ENCODE results near the gene SRRM1. TPM values are rescaled to one million over a fixed set of nuclear protein-coding genes. Genes with fewer than 3 reads are reported as not detected.

SRRM1 gene
- total and polyA plus RNA-seq, 2 of the 8 experiments (the other 6 are each of a cell fraction or from before 2014, with no cell fraction given): 77.1 to 255 TPM

GRCh38 chr1:24696041-24696755, 53.1 kb downstream of the SRRM1 start (continued):
- TF ChIP-seq, protein P1, sequence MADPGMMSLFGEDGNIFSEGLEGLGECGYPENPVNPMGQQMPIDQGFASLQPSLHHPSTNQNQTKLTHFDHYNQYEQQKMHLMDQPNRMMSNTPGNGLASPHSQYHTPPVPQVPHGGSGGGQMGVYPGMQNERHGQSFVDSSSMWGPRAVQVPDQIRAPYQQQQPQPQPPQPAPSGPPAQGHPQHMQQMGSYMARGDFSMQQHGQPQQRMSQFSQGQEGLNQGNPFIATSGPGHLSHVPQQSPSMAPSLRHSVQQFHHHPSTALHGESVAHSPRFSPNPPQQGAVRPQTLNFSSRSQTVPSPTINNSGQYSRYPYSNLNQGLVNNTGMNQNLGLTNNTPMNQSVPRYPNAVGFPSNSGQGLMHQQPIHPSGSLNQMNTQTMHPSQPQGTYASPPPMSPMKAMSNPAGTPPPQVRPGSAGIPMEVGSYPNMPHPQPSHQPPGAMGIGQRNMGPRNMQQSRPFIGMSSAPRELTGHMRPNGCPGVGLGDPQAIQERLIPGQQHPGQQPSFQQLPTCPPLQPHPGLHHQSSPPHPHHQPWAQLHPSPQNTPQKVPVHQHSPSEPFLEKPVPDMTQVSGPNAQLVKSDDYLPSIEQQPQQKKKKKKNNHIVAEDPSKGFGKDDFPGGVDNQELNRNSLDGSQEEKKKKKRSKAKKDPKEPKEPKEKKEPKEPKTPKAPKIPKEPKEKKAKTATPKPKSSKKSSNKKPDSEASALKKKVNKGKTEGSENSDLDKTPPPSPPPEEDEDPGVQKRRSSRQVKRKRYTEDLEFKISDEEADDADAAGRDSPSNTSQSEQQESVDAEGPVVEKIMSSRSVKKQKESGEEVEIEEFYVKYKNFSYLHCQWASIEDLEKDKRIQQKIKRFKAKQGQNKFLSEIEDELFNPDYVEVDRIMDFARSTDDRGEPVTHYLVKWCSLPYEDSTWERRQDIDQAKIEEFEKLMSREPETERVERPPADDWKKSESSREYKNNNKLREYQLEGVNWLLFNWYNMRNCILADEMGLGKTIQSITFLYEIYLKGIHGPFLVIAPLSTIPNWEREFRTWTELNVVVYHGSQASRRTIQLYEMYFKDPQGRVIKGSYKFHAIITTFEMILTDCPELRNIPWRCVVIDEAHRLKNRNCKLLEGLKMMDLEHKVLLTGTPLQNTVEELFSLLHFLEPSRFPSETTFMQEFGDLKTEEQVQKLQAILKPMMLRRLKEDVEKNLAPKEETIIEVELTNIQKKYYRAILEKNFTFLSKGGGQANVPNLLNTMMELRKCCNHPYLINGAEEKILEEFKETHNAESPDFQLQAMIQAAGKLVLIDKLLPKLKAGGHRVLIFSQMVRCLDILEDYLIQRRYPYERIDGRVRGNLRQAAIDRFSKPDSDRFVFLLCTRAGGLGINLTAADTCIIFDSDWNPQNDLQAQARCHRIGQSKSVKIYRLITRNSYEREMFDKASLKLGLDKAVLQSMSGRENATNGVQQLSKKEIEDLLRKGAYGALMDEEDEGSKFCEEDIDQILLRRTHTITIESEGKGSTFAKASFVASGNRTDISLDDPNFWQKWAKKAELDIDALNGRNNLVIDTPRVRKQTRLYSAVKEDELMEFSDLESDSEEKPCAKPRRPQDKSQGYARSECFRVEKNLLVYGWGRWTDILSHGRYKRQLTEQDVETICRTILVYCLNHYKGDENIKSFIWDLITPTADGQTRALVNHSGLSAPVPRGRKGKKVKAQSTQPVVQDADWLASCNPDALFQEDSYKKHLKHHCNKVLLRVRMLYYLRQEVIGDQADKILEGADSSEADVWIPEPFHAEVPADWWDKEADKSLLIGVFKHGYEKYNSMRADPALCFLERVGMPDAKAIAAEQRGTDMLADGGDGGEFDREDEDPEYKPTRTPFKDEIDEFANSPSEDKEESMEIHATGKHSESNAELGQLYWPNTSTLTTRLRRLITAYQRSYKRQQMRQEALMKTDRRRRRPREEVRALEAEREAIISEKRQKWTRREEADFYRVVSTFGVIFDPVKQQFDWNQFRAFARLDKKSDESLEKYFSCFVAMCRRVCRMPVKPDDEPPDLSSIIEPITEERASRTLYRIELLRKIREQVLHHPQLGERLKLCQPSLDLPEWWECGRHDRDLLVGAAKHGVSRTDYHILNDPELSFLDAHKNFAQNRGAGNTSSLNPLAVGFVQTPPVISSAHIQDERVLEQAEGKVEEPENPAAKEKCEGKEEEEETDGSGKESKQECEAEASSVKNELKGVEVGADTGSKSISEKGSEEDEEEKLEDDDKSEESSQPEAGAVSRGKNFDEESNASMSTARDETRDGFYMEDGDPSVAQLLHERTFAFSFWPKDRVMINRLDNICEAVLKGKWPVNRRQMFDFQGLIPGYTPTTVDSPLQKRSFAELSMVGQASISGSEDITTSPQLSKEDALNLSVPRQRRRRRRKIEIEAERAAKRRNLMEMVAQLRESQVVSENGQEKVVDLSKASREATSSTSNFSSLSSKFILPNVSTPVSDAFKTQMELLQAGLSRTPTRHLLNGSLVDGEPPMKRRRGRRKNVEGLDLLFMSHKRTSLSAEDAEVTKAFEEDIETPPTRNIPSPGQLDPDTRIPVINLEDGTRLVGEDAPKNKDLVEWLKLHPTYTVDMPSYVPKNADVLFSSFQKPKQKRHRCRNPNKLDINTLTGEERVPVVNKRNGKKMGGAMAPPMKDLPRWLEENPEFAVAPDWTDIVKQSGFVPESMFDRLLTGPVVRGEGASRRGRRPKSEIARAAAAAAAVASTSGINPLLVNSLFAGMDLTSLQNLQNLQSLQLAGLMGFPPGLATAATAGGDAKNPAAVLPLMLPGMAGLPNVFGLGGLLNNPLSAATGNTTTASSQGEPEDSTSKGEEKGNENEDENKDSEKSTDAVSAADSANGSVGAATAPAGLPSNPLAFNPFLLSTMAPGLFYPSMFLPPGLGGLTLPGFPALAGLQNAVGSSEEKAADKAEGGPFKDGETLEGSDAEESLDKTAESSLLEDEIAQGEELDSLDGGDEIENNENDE (IDR thresholded peaks at IDR 0.05; ENCODE audit: insufficient replicate concordance, low read length): no peak
- TF ChIP-seq POLR2A (IDR thresholded peaks at IDR 0.05; ENCODE audit: control extremely low read depth in 1 of 2, low read depth in 2 of 2, low read length in 2 of 2): no peak
- TF ChIP-seq, protein P2, sequence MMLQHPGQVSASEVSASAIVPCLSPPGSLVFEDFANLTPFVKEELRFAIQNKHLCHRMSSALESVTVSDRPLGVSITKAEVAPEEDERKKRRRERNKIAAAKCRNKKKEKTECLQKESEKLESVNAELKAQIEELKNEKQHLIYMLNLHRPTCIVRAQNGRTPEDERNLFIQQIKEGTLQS (IDR thresholded peaks at IDR 0.05; ENCODE audit: insufficient read depth, low read depth, low read length): no peak

Measured in H1 (cell line).